OCI-LY1 (cell line): Measurements from ENCODE around the gene CBARP.

Source experiments
- CTCF ChIP-seq: fragments of 200-600 bp; sonication (generic), shearing (Covaris generic); IDR thresholded peaks from 2 replicates; pipeline ENCODE4 v1.5.1; 2017; ENCODE audit warnings: mild to moderate bottlenecking, antibody characterized with exemption, low read length, moderate library complexity, mixed read lengths
- EZH2 ChIP-seq: fragments of 200-600 bp; sonication (generic), shearing (Covaris generic); IDR thresholded peaks from 2 replicates; pipeline ENCODE4 v1.8.0; 2017; ENCODE audit warnings: borderline replicate concordance, mixed run types, mild to moderate bottlenecking, antibody characterized with exemption, low read length, moderate library complexity, mixed read lengths

GRCh38 chr19:1281569-1282287 is 43.9 kb upstream of the CBARP start:
- TF ChIP-seq EZH2 (no peak), CTCF (no peak)
